Natural killer cell (primary cell): ENCODE measurements around the gene CSNK1A1. TPM values are rescaled to one million over a fixed set of nuclear protein-coding genes. Genes with fewer than 3 reads are reported as not detected.

ENCODE experiments used
- ATAC-seq, 3 donors: fragments of 150-1000 bp in 2 of 3; fragments of 200-7000 bp in 1 of 3; cut with Tn5 transposase; 1 replicate in 1 of 3; 2 replicates in 2 of 3; pipeline ENCODE4 v1.10.0; 2021; ENCODE audit warnings: mild to moderate bottlenecking in 2 of 3, moderate library complexity in 2 of 3
- DNase-seq, 2 donors: peaks; one replicate each; pipeline versions ENCODE4 v3.0.0 to v3.0.0-alpha.2; 2013 to 2021; ENCODE audit warnings: mixed read lengths in 1 of 2
- H3K27ac ChIP-seq: one replicate; pipeline ENCODE4 v1.5.1; 2013; ENCODE audit warnings: mild to moderate bottlenecking, low read length
- H3K27me3 ChIP-seq: one replicate; pipeline ENCODE4 v1.6.1; 2013; ENCODE audit warnings: low read length; ENCODE audit not compliant: control insufficient read depth, insufficient read depth
- H3K36me3 ChIP-seq: one replicate; pipeline ENCODE4 v1.6.1; 2013; ENCODE audit warnings: low read length; ENCODE audit not compliant: control insufficient read depth, insufficient read depth
- H3K4me1 ChIP-seq: one replicate; pipeline ENCODE4 v1.6.1; 2013; ENCODE audit warnings: low read length; ENCODE audit not compliant: control insufficient read depth, insufficient read depth
- H3K4me3 ChIP-seq: one replicate; pipeline ENCODE4 v1.5.1; 2013; ENCODE audit warnings: low read length
- H3K9me3 ChIP-seq: one replicate; pipeline ENCODE4 v1.6.1; 2013; ENCODE audit warnings: low read length; ENCODE audit not compliant: control insufficient read depth, insufficient read depth
- H3K27ac Mint-ChIP-seq, 2 donors: one replicate each; pipeline ENCODE4 v1.8.0; 2022; ENCODE audit warnings: mild to moderate bottlenecking in 2 of 2, mixed read lengths in 2 of 2, moderate library complexity in 1 of 2
- H3K27me3 Mint-ChIP-seq, 2 donors: one replicate each; pipeline ENCODE4 v1.8.0; 2022; ENCODE audit warnings: low read depth in 2 of 2, mixed read lengths in 2 of 2
- H3K36me3 Mint-ChIP-seq: one replicate; pipeline ENCODE4 v1.8.0; 2022; ENCODE audit warnings: mixed read lengths
- H3K4me1 Mint-ChIP-seq, 2 donors: one replicate each; pipeline ENCODE4 v1.8.0; 2022; ENCODE audit warnings: mixed read lengths in 2 of 2
- H3K4me3 Mint-ChIP-seq: one replicate; pipeline ENCODE4 v1.8.0; 2022; ENCODE audit warnings: mild to moderate bottlenecking, moderate library complexity, mixed read lengths
- H3K9me3 Mint-ChIP-seq, 2 donors: one replicate each; pipeline ENCODE4 v1.8.0; 2022; ENCODE audit warnings: mixed read lengths in 2 of 2
- CTCF ChIP-seq: fragments of 200-600 bp; IDR thresholded peaks from one replicate; pipeline ENCODE4 v1.8.0; 2022; ENCODE audit warnings: antibody characterized with exemption
- WGBS: methylation state at CpG from one replicate; pipeline ENCODE4 v1.1.7; 2013; ENCODE audit warnings: missing lambda C conversion rate; ENCODE audit not compliant: insufficient coverage; 5-methylcytosine and 5-hydroxymethylcytosine counted together
- intact Hi-C: fragments of 100-400 bp; cut with micrococcal nuclease; formaldehyde crosslinking; loops from one replicate; pipeline ENCODE4 v1.14.2; 2022
- total RNA-seq, 4 donors: library from RNA; stranded (reverse); fragments of 120-200 nt in 1 of 4; gene quantifications; one replicate each; pipeline versions ENCODE4 v1.2.3 to v1.2.4, GENCODE V29; 2013 to 2022

The CSNK1A1 gene
- total RNA-seq, 3 donors from 2014 or later (not counting 1 experiment from before 2014, with no cell fraction given), result 183 to 209 (median 206) TPM

- H3K4me1 Mint-ChIP-seq, result no peaks in the 10 kb centered on the region
- H3K27me3 Mint-ChIP-seq, result no peaks in the 10 kb centered on the region
- H3K4me1 ChIP-seq, result no peaks in the 10 kb centered on the region
- ATAC-seq, result no peak
- H3K4me3 ChIP-seq, result no peak overlapping the region
- intact Hi-C loops, result loop anchor here (5.0 kb wide), 1 partner anchor 421 kb away; the partner anchor contains the start of gene ABLIM3
- no peak for DNase-seq
- no peaks in the 10 kb centered on the region for H3K9me3 ChIP-seq
- no peaks in the 10 kb centered on the region for H3K9me3 Mint-ChIP-seq
- no CpG with 5 or more reads among the region's 2 CpGs for WGBS
- no peak overlapping the region for H3K27ac ChIP-seq
- H3K4me3 Mint-ChIP-seq, result no peak overlapping the region
- H3K27ac Mint-ChIP-seq, result no peak overlapping the region
- no peaks in the 10 kb centered on the region for H3K36me3 ChIP-seq
- H3K27me3 ChIP-seq, result no peaks in the 10 kb centered on the region
- TF ChIP-seq CTCF, result no peak
- H3K36me3 Mint-ChIP-seq, result no peaks in the 10 kb centered on the region
These were observed 12.2 kb upstream of the CSNK1A1 start for GRCh38 chr5:149563466-149563865.

- no peak for DNase-seq
- ATAC-seq, result no peak
- Histone ChIP-seq H3K4me1 (no peaks in the 10 kb centered on the region), H3K27ac (no peak overlapping the region), H3K27me3 (no peaks in the 10 kb centered on the region), H3K4me3 (no peak overlapping the region), H3K36me3 (no peaks in the 10 kb centered on the region), H3K9me3 (no peaks in the 10 kb centered on the region)
- no peak overlapping the region for H3K4me3 Mint-ChIP-seq
- H3K27ac Mint-ChIP-seq, result no peak overlapping the region
- TF ChIP-seq CTCF, result no peak
- H3K36me3 Mint-ChIP-seq, result no peaks in the 10 kb centered on the region
- H3K9me3 Mint-ChIP-seq, result no peaks in the 10 kb centered on the region
- intact Hi-C loops, result loop anchor here (5.0 kb wide), 1 partner anchor 420 kb away; the partner anchor contains the start of gene ABLIM3
- no peaks in the 10 kb centered on the region for H3K27me3 Mint-ChIP-seq
- WGBS, result 100% methylated on average over 1 of the region's 2 CpGs
- no peaks in the 10 kb centered on the region for H3K4me1 Mint-ChIP-seq
These were observed 10.6 kb upstream of the CSNK1A1 start for GRCh38 chr5:149561848-149562247.

- no peaks in the 10 kb centered on the region for H3K36me3 ChIP-seq
- Mint-ChIP-seq H3K4me3 (no peak overlapping the region), H3K27me3 (no peaks in the 10 kb centered on the region), H3K36me3 (no peaks in the 10 kb centered on the region), H3K9me3 (no peaks in the 10 kb centered on the region), H3K4me1 (no peaks in the 10 kb centered on the region), H3K27ac (no peak overlapping the region)
- no peak overlapping the region for H3K4me3 ChIP-seq
- intact Hi-C loops, result loop anchor here (5.0 kb wide), 1 partner anchor 417 kb away; the partner anchor contains the start of gene ABLIM3
- H3K27me3 ChIP-seq, result no peaks in the 10 kb centered on the region
- ATAC-seq, result no peak
- H3K27ac ChIP-seq, result no peak overlapping the region
- WGBS, result 89% methylated on average over 2 of the region's 2 CpGs
- no peaks in the 10 kb centered on the region for H3K4me1 ChIP-seq
- H3K9me3 ChIP-seq, result no peaks in the 10 kb centered on the region
- no peak for TF ChIP-seq CTCF
- no peak for DNase-seq
These were observed 8.5 kb upstream of the CSNK1A1 start for GRCh38 chr5:149559706-149560105.

GRCh38 chr5:149552553-149553160 is 1.4 kb upstream of the CSNK1A1 start:
- Mint-ChIP-seq H3K4me3 (no peak overlapping the region), H3K4me1 (peaks cover 31 to 36% of the 10 kb centered on the region in 2 donors), H3K27me3 (no peaks in the 10 kb centered on the region), H3K9me3 (no peaks in the 10 kb centered on the region), H3K27ac (no peak overlapping the region), H3K36me3 (no peaks in the 10 kb centered on the region)
- DNase-seq, result no peak
- TF ChIP-seq CTCF, result no peak
- Histone ChIP-seq H3K4me1 (peaks cover 21% of the 10 kb centered on the region), H3K9me3 (no peaks in the 10 kb centered on the region), H3K4me3 (no peak overlapping the region), H3K36me3 (no peaks in the 10 kb centered on the region), H3K27me3 (no peaks in the 10 kb centered on the region), H3K27ac (no peak overlapping the region)
- no peak for ATAC-seq
- intact Hi-C loops, result loop anchor here (5.0 kb wide), 1 partner anchor 35 kb away; no protein-coding TSS in a partner anchor
- WGBS, result 96% methylated on average over 18 of the region's 18 CpGs
